ENCODE measurements around the gene SLFN11. TPM values are rescaled to one million over a fixed set of nuclear protein-coding genes. Genes with fewer than 3 reads are reported as not detected.
A peak's percentile ranks its signal among the peaks of the same experiment; 100 is the strongest.

The SLFN11 gene
- total and polyA plus RNA-seq, 2 experiments from 2014 or later = not detected

GRCh38 chr17:35314415-35315216, 58.8 kb downstream of the SLFN11 start (continued):
- TF ChIP-seq ZNF462 (CRISPR knock-in tag; IDR thresholded peaks at IDR 0.05) (no peak), POLR2AphosphoS5 (IDR thresholded peaks at IDR 0.05; ENCODE audit: low read depth) (no peak)
- TF ChIP-seq, protein P1, sequence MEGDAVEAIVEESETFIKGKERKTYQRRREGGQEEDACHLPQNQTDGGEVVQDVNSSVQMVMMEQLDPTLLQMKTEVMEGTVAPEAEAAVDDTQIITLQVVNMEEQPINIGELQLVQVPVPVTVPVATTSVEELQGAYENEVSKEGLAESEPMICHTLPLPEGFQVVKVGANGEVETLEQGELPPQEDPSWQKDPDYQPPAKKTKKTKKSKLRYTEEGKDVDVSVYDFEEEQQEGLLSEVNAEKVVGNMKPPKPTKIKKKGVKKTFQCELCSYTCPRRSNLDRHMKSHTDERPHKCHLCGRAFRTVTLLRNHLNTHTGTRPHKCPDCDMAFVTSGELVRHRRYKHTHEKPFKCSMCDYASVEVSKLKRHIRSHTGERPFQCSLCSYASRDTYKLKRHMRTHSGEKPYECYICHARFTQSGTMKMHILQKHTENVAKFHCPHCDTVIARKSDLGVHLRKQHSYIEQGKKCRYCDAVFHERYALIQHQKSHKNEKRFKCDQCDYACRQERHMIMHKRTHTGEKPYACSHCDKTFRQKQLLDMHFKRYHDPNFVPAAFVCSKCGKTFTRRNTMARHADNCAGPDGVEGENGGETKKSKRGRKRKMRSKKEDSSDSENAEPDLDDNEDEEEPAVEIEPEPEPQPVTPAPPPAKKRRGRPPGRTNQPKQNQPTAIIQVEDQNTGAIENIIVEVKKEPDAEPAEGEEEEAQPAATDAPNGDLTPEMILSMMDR (conservative IDR thresholded peaks at IDR 0.05; ENCODE audit: low read depth in 2 of 2) = no peak

GRCh38 chr17:35313875-35314409, 59.5 kb downstream of the SLFN11 start:
- Mint-ChIP-seq H3K9me3 (peaks cover 9% of the 10 kb centered on the region), H3K27ac (no peak overlapping the region), H3K27me3 (ENCODE audit: insufficient read depth, low read depth, poor library complexity) (peaks cover 13% of the 10 kb centered on the region), H3K4me1 (peaks cover 30% of the 10 kb centered on the region), H3K36me3 (ENCODE audit: low read depth) (no peaks in the 10 kb centered on the region; the same call in 2 of the 3 replicates), H3K4me3 (peak overlapping the region; percentile 79)
- Histone ChIP-seq H3K4me3 (peak overlapping the region; percentile 73), H3K36me3 (ENCODE audit: insufficient read depth) (no peaks in the 10 kb centered on the region), H3K9me2 (ENCODE audit: insufficient read depth) (no peaks in the 10 kb centered on the region), H3K27ac (ENCODE audit: low read depth) (no peak overlapping the region), H3K27me3 (ENCODE audit: insufficient read depth) (peaks cover 37% of the 10 kb centered on the region), H3K4me1 (ENCODE audit: insufficient read depth) (peaks cover 7% of the 10 kb centered on the region), H2AFZ (peak overlapping the region; percentile 99), H4K20me1 (replicated peaks; ENCODE audit: insufficient read depth) (0 out of 2 replicates have a peak, but pooled peaks cover 4% of the 10 kb centered on the region), H3K79me2 (replicated peaks; ENCODE audit: insufficient read depth) (no peaks in the 10 kb centered on the region), H3F3A (replicated peaks; ENCODE audit: low read depth) (0 out of 2 replicates have a peak, but pooled peaks cover 3% of the 10 kb centered on the region), H3K4me2 (peak overlapping the region; percentile 85)
- TF ChIP-seq ZNF331 (CRISPR knock-in tag; IDR thresholded peaks at IDR 0.05; ENCODE audit: low read depth) (no peak), EZH2 (IDR thresholded peaks at IDR 0.05; ENCODE audit: low read depth, unreplicated experiment) (peak; percentile 29)
- DNase-seq (ENCODE audit: low spot score) (peak; percentile 37), ATAC-seq (peak; percentile 10)

Measured in GM23338 (cell line).